Left ventricle myocardium inferior (tissue), 1 donor: ENCODE data around the gene STX10. TPM values are rescaled to one million over a fixed set of nuclear protein-coding genes. Genes with fewer than 3 reads are reported as not detected.
"Not testable (repeated sequence)": the region's sequence is repeated elsewhere in the genome, so short reads cannot be mapped to it uniquely, and the experiment has no call there.

Source experiments
- DNase-seq: peaks from one replicate; pipeline ENCODE4 v3.0.0-alpha.2; 2020
- H3K27ac ChIP-seq: fragments of 200-600 bp; replicated peaks from 2 replicates; pipeline ENCODE4 v1.8.0; 2021
- H3K27me3 ChIP-seq: fragments of 200-600 bp; 2 replicates; pipeline ENCODE4 v1.8.0; 2021; ENCODE audit warnings: low read depth
- H3K36me3 ChIP-seq: fragments of 200-600 bp; 2 replicates; pipeline ENCODE4 v1.8.0; 2021
- H3K4me1 ChIP-seq: fragments of 200-600 bp; 2 replicates; pipeline ENCODE4 v1.8.0; 2021
- H3K4me3 ChIP-seq: fragments of 200-600 bp; 2 replicates; pipeline ENCODE4 v1.8.0; 2021; ENCODE audit warnings: mild to moderate bottlenecking, moderate library complexity
- H3K9me3 ChIP-seq: fragments of 200-600 bp; replicated peaks from 2 replicates; pipeline ENCODE4 v1.8.0; 2021
- intact Hi-C: fragments of 100-400 bp; cut with micrococcal nuclease; formaldehyde crosslinking; loops from one replicate; pipeline ENCODE4 v1.11.0; 2022
- total RNA-seq: library from RNA; stranded (reverse); fragmentation: NEBNext Ultra II Directional; extraction: Animal tissue kit (Norgen Biotek cat#: 25700); gene quantifications from one replicate; pipeline ENCODE4 v1.2.1, GENCODE V29; 2021
- TF ChIP-seq, protein P1 (sequence below): fragments of 200-600 bp; IDR thresholded peaks from 2 replicates; pipeline ENCODE4 v1.8.0; 2021; ENCODE audit warnings: antibody characterized with exemption, mild to moderate bottlenecking, borderline replicate concordance
- donor health status: DM: no; HTN: yes; CAD: no; lungs with severe emphysema.

STX10 gene
- total RNA-seq, 1 donor from 2014 or later, result 39.2 TPM

DNA sequence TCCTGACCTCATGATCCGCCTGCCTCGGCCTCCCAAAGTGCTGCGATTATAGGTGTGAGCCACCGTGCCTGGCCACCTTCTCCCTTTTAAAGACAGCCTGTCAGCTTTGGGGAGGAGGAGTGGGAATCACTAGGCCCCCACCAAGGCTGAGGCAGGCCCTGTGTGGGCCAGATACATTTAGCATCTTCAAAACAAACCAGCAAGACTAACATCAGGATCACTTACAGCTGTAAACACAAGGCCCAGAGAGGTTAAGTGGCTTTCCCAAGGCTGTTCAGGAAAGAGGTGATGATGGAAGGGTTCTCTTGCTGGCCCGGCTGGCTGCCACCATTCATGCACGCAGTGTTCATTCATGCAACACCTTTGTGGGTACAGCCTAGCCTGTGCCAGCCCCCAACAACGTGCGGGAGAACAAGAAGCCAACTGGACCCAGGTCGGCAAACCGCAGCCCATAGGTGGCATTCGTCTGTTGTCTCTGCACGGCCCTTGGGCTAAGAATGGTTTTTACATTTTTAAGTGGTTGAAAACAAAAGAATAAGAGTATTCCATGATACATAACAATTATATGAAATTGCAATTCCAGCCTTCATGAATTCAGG is 23.1 kb upstream of the STX10 start:
- Histone ChIP-seq H3K36me3 (no peaks in the 10 kb centered on the region), H3K4me1 (peaks cover 28% of the 10 kb centered on the region), H3K27ac (peak overlapping the region; percentile 70), H3K4me3 (no peak overlapping the region), H3K27me3 (no peaks in the 10 kb centered on the region), H3K9me3 (no peaks in the 10 kb centered on the region)
- DNase-seq, result no peak
- TF ChIP-seq, protein P1, sequence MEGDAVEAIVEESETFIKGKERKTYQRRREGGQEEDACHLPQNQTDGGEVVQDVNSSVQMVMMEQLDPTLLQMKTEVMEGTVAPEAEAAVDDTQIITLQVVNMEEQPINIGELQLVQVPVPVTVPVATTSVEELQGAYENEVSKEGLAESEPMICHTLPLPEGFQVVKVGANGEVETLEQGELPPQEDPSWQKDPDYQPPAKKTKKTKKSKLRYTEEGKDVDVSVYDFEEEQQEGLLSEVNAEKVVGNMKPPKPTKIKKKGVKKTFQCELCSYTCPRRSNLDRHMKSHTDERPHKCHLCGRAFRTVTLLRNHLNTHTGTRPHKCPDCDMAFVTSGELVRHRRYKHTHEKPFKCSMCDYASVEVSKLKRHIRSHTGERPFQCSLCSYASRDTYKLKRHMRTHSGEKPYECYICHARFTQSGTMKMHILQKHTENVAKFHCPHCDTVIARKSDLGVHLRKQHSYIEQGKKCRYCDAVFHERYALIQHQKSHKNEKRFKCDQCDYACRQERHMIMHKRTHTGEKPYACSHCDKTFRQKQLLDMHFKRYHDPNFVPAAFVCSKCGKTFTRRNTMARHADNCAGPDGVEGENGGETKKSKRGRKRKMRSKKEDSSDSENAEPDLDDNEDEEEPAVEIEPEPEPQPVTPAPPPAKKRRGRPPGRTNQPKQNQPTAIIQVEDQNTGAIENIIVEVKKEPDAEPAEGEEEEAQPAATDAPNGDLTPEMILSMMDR, result no peak
- intact Hi-C loops, result no loop called here

DNA sequence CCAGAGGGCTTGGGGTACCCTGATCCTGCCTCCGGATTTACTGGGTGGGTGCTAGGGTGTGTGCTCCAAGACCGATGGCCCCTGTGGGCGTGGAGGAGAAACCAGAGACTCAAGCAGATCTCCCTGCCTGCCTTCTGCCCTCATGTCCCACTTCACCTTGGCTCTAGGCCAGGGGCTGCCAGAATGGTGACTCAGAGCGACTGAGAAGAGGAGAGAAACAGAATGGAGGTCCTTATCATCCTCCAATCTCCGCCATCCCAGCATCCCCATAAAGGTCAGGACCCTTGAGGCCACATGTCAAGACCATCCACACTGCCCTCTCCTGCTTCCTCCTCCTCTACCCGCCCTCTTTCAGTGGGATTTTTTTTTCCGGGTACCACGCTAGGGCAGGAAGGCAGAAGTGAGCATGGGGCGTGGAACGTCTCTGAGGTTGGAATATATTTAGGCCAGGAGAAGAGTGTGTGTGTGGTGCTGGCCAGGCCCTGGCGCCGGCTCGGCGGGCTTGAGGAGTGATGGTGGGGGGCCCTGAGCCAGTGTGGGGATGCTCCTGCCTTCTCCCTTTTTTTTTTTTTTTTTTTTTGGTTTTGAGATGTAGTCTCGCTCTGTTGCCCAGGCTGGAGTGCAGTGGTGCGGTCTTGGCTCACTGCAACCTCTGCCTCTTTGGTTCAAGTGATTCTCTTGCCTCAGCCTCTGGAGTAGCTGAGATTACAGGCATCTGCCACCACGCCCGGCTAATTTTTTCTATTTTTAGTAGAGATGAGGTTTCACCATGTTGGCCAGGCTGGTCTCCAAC is 22.4 kb upstream of the STX10 start:
- peaks cover 35% of the 10 kb centered on the region for H3K4me1 ChIP-seq
- intact Hi-C loops, result no loop called here

DNA sequence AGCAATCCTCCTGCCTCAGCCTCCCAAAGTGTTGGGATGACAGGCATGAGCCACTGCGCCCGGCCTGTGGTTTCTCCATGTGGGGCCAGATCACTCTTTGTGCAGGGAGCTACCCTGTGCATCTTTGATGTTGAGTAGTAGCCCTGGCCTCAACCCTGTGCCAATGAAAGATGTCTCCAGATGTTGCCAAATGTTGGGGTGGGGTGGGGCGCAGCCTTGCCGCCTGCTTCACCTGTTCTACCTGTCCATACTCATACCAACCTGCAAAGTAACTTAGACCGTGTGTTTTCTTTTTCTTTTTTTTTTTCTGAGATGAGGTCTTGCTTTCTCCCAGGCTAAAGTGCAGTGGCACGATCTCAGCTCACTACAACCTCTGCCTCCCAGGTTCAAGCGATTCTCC is 21.0 kb upstream of the STX10 start:
- H3K9me3 ChIP-seq, result no peaks in the 10 kb centered on the region
- H3K36me3 ChIP-seq, result no peaks in the 10 kb centered on the region
- intact Hi-C loops, result no loop called here
- TF ChIP-seq, protein P1, result no peak
- H3K27me3 ChIP-seq, result no peaks in the 10 kb centered on the region
- no peak overlapping the region for H3K4me3 ChIP-seq
- no peak overlapping the region for H3K27ac ChIP-seq
- H3K4me1 ChIP-seq, result peaks cover 49% of the 10 kb centered on the region
- no peak for DNase-seq

More for the DNA sequence above, 22.4 kb upstream of the STX10 start:
- Histone ChIP-seq H3K9me3 (no peaks in the 10 kb centered on the region), H3K27ac (peak overlapping the region; percentile 70), H3K4me3 (no peak overlapping the region), H3K27me3 (no peaks in the 10 kb centered on the region), H3K36me3 (no peaks in the 10 kb centered on the region)
- peak; percentile 77 for DNase-seq
- TF ChIP-seq, protein P1, result no peak

DNA sequence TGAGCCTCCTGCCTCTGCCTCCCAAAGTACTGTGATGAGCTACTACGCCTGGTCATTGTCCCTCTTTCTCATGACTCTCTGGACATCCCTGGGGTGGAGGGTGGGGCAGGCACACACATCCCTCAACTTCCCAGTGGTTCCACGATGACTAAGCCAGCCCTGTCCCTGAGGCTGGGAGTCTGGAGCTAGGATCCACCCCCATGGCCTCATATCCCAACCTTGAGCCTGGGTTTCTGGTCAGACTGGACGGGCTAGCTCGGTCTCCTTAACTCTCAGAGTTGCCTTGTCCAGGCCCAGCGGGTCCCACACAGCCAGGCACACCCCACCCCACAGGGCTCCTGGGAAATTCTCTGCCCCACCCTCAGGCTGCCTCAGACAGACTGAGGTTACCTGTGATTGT is 19.6 kb upstream of the STX10 start:
- no peaks in the 10 kb centered on the region for H3K27me3 ChIP-seq
- H3K4me1 ChIP-seq, result peaks cover 63% of the 10 kb centered on the region
- DNase-seq, result no peak
- H3K36me3 ChIP-seq, result no peaks in the 10 kb centered on the region
- TF ChIP-seq, protein P1, result no peak
- intact Hi-C loops, result no loop called here
- H3K9me3 ChIP-seq, result no peaks in the 10 kb centered on the region
- no peak overlapping the region for H3K4me3 ChIP-seq
- peak overlapping the region; percentile 91 for H3K27ac ChIP-seq

DNA sequence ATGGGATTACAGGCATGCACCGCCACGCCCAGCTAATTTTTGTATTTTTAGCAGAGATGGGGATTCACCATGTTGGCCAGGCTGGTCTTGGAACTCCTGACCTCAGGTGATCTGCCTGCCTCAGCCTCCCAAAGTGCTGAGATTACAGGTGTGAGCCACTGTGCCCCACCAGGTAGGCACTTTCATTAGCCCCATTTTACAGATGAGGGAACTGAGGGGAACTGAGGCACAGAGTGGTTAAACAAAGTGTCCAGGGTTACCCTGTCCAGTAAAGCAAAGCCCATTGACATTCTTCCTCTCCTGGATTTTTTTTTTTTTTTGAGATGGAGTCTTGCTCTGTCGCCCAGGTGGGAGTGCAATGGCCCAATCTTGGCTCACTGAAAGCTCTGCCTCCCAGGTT is 16.0 kb upstream of the STX10 start:
- H3K9me3 ChIP-seq, intact Hi-C loops, H3K36me3 ChIP-seq, H3K4me3 ChIP-seq, H3K27me3 ChIP-seq, DNase-seq: not testable (repeated sequence)
- Histone ChIP-seq H3K27ac (peak overlapping the region; percentile 91), H3K4me1 (peaks cover 78% of the 10 kb centered on the region)
